GM12891 (cell line): ENCODE data around the gene ITPRID1.

Source experiments
- DNase-seq: peaks from one replicate; pipeline ENCODE4 v3.0.0; 2011; ENCODE audit warnings: low spot score; ENCODE audit not compliant: insufficient read length
- FAIRE-seq: peaks from 2 replicates; lab custom pipeline; 2011; peaks lifted over from hg19 to GRCh38; lab: Jason Lieb, UNC
- PAX5 ChIP-seq: IDR thresholded peaks from 2 replicates; pipeline ENCODE4 v1.6.1; 2011; ENCODE audit warnings: low read length, moderate library complexity, mild to moderate bottlenecking; ENCODE audit not compliant: insufficient read depth, severe bottlenecking
- POLR2A ChIP-seq: IDR thresholded peaks from 2 replicates; pipeline ENCODE4 v1.6.1; 2011; ENCODE audit warnings: low read depth, low read length, control low read depth
- POLR2AphosphoS5 ChIP-seq: IDR thresholded peaks from 2 replicates; pipeline ENCODE4 v1.6.1; 2011; ENCODE audit warnings: low read depth, low read length, control low read depth
- POU2F2 ChIP-seq: IDR thresholded peaks from 2 replicates; pipeline ENCODE4 v1.6.1; 2011; ENCODE audit warnings: low read depth, mild to moderate bottlenecking, control low read depth, low read length, moderate library complexity
- SPI1 ChIP-seq: IDR thresholded peaks from 2 replicates; pipeline ENCODE4 v1.6.1; 2011; ENCODE audit warnings: low read depth, low read length, control low read depth
- TAF1 ChIP-seq: IDR thresholded peaks from 2 replicates; pipeline ENCODE4 v1.6.1; 2011; ENCODE audit warnings: low read depth, low read length, control low read depth

Gene ITPRID1

DNA sequence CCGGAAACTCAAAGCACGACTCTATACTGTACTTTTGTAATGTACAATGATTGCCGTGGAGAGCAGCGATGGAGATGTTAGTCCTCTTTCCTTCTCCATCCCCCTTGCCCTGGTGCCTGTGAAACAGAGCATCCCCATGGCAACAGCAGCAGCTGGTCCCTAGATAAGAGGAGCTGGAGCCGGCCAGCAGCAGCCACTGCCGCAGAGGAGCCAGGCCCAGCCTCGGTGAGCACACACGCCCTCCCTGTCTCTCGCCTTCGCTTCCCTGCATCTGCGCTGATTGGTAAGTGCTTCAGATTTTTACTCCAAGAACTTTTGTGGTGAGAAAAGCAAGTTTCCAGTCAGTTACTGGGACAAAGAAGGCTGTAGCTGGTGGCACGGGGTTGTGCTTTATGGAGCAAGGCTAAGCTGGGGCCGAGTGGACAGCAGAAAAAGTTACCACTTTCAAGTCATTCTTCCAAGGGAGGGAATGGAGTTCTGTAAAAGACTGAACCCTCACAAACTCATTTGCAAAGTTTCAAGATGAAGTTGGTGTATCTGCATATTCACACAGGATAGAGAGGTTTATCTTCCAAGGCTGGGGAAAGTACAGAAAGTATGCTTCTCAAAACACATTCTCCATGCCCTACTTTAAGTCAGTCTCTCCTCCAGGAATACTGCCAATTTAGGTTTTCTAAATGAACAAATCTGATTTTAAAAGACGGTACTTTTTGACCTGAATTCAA is 173.3 kb downstream of the ITPRID1 start, which contains the start of gene PPP1R17:
Gene PPP1R17 (plus strand): TSS at position 192 of the 725 bp plus-strand sequence. CDS start 5,227 bp downstream, outside the sequence.
- TF ChIP-seq PAX5 (no peak), TAF1 (no peak), POLR2AphosphoS5 (no peak), POU2F2 (no peak), POLR2A (no peak), SPI1 (no peak)
- no peak for DNase-seq
- FAIRE-seq: no peak

DNA sequence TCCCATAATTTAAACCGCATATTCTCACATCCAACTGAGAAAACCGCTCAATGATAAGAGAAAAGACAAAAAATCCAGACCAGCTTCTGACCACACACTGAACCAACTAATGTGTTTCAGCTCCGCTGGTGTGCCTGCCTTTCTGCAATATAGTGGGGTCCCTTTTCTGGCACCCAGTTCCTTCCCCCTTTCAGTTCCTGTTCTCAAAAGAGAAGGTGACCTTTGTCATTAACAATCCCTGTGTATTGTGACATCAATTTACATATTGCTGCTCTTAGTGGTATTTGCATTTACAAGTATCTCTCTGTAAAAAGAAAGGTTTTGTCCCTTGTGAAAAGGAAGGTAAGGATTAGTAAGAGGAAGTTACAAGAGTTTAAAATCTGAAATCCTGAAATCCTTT is 174.5 kb downstream of the ITPRID1 start:
- DNase-seq (peak; percentile 20), FAIRE-seq (peak; percentile 86)
- TF ChIP-seq SPI1 (peak; percentile 92), POLR2AphosphoS5 (no peak)

DNA sequence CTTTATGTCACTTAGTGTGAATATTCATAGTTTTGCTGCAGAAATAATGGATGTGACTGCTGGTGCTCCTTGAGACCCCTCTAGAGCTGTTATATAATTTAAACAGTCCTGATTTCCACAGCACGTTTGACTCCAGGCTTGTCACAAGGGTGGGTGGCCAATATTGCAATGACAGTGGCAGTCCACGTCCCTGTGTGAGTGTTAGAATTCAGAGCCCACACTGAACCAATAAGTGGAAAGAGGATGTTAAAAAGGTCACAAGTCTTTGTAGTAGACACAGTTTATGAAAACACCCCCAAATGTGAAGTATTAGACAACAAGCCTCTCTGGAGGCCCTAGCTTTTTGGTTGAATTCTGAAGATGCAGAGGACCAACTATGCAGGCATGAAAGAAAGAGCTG is 175.1 kb downstream of the ITPRID1 start:
- FAIRE-seq: no peak
- TF ChIP-seq POLR2A (peak; percentile 33; the same call in 1 of the 2 replicates), TAF1 (no peak)
- no peak for DNase-seq

DNA sequence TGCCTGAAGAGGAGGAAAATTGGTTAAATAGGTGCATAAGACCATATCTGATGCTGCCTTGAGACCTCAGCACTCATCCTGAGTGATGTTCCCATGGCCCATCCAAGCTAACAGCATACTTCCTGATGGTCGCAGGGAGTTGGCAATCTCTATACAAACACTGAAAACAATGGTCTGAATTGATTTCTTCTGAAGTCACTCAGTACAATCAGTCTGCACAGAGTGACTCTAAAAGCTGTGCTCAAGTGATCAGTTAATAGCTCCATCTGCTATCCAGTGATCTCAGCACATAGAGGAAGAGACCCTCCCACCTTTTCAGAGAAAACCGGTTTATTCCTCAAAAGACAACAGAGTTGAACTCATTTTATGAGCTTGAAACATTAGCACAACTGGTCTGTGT is 177.0 kb downstream of the ITPRID1 start:
- FAIRE-seq: no peak
- DNase-seq: no peak

DNA sequence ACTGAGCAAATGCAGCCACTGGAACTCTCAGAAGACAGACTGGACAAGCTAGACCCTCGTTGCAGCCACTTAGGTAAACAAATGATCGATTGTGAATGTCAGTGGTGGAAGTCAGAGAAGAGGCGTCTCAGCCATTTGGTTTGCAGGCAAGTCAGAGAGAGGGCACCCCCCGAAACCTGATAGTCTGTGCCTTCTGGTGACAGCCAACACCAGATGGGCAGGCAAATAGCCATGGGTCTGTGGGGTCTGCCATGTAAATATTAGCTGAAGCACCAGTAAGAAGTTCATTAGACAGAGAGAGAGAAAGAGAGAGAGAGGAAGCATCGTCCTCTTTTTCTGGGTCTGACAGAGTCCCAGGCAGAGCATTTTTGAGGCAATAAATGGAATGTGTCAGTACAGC is 178.6 kb downstream of the ITPRID1 start:
- no peak for FAIRE-seq
- TF ChIP-seq POLR2AphosphoS5: no peak
- no peak for TF ChIP-seq TAF1
- TF ChIP-seq POLR2A: no peak
- TF ChIP-seq SPI1: no peak
- no peak for TF ChIP-seq POU2F2
- TF ChIP-seq PAX5: no peak

More for the DNA sequence above, 177.0 kb downstream of the ITPRID1 start:
- TF ChIP-seq POU2F2 (no peak), POLR2A (no peak), PAX5 (no peak)

DNA sequence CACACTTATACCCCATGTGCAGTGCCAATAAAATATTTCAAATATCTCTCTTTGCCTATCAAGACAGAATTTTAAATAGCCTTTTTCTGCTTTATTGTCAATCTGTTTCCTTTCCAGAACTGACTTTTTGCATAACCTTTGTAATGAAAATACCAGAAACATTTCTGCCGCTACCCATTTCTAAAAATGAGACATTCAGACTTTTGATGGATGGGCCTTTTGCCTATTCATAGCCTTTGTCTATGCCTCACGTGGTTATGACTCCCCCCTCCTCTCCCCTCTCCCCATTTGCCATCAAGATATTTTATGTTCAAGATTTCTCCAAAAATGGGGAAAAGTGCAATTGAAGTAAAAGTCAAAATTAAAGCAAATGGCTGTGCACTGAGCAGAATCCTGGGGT is 179.0 kb downstream of the ITPRID1 start:
- TF ChIP-seq POU2F2 (no peak), POLR2AphosphoS5 (no peak), PAX5 (no peak), POLR2A (no peak), TAF1 (no peak), SPI1 (no peak)
- DNase-seq: no peak
- no peak for FAIRE-seq

More for the DNA sequence above, 178.6 kb downstream of the ITPRID1 start:
- no peak for DNase-seq

DNA sequence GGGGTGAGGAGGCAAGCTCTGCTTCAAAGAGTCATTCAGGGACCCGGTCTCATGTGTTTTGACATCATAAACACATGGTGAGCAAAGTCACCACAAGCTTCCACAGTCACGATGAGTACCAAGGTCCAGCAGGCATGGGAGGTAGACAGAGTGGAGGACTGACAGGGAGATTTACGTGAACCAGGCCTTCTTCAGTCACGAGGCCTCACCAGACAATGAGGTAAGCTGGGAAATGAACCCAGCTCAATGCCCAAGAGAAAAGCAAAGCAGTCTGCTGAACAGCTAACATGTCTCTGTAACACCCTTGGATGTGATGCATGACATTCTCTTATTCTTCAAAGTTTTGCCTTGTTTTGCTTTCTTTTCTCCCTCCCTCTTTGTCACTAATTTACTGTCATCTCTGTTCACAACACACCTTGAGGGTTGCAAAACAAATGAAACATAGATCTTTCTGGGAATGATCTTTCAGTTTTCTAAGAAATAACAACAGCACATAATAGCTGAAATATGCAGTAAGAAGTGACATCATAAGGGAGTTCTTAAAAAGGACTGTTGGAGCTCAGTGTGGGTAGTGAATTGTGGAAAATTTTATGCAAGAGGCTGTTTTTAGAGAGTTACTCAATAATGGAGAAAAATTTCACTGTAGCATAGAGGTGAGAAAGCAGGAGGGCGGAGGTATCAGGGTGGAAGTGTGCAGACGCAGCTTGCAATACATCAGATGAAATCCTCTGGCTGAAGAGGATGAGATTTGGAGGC is 182.1 kb downstream of the ITPRID1 start:
- DNase-seq (no peak), FAIRE-seq (no peak)
- no peak for TF ChIP-seq POLR2AphosphoS5
- TF ChIP-seq SPI1: no peak
- no peak for TF ChIP-seq TAF1
- no peak for TF ChIP-seq POU2F2
- TF ChIP-seq POLR2A: no peak
- TF ChIP-seq PAX5: no peak

DNA sequence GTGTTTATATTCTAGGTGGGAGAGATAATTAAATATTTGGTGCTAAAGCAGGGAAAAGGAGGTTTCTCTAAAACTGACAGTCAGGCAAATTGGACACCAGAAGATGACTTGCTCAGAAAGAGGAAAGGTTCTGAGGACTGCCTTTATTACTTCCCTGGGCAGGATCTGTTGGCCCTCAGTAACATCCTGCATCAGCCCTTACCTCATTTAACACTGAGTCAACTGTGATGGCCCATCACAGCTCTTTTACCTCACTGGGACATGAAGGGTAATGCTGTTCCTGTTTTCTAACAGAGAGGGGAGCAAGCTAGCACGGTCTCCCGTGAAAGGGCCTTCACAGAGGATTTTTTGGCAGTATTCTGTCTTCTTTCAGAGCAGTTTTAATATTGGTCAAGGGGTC is 185.2 kb downstream of the ITPRID1 start:
- no peak for TF ChIP-seq POLR2AphosphoS5
- TF ChIP-seq PAX5: no peak
- TF ChIP-seq SPI1: peak; percentile 77
- DNase-seq (no peak), FAIRE-seq (no peak)

DNA sequence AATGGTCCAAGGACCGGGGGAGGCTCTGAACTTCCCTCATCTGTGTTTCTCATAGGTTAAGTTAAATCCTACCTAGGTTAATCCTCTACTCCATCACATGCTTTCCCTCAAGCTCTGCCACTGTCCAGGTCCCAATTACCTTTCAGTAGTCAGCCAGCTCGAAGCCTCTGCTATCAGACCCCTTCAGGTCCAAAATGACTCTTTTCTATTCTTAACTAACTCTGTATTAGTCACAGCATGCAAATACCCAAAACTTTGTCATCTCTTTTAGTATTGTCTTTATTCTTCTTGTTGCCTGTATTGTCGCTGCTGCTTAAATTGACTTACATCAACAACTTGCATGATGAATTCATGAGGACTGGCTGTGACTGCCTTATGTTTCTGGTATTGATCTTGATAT is 188.5 kb downstream of the ITPRID1 start:
- FAIRE-seq (no peak), DNase-seq (no peak)
- TF ChIP-seq PAX5 (no peak), TAF1 (no peak), POLR2A (no peak), POLR2AphosphoS5 (no peak), POU2F2 (no peak), SPI1 (no peak)

DNA sequence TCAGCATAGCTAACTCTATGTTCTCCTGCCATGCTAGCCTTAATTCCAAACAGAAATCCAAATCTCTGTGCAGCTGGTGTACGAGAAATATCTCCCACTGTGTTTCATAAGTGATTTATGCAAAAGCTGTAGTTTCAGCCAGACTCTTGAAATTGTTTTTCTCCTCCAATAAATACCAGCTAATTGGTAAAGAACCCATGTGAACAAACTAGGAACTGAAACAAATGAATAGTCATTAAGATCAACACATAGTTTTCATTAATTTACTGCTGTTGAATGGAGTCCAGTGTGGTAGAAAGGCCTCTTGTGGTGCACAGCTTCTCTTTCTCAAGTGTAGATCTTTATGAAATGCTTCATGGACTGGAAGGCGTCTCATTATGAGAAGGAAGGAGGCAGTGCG is 191.5 kb downstream of the ITPRID1 start:
- TF ChIP-seq POLR2A (no peak), SPI1 (peak; percentile 61; the same call in 1 of the 2 replicates)
- FAIRE-seq: no peak

DNA sequence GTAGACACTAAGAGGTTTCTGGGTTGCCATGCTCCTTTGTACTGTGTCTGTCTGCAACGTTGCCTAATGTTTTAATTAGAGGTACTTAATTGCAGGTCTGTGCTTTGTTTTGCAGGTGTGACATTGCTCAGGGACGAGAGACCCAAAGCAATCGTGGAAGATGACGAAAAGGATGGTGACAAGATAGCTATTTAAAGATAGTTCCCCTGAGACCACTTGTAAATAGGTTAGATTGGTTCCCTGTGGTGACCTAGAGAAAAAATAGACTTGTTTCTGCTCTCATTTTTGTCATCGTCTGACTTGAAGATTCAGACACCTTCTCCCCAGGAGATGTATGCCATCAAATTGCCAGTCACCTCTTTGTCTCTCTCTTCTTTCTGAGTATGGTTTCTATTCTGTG is 193.2 kb downstream of the ITPRID1 start:
- TF ChIP-seq SPI1: no peak
- TF ChIP-seq POU2F2: no peak
- no peak for TF ChIP-seq PAX5
- no peak for TF ChIP-seq POLR2A
- no peak for TF ChIP-seq TAF1
- DNase-seq (no peak), FAIRE-seq (no peak)

More for the DNA sequence above, 191.5 kb downstream of the ITPRID1 start:
- DNase-seq: no peak
